ENCODE measurements around the gene SCUBE3. TPM values are rescaled to one million over a fixed set of nuclear protein-coding genes. Genes with fewer than 3 reads are reported as not detected.

SCUBE3 gene
- total and polyA plus RNA-seq, 2 donors (not counting 1 experiment from before 2014, with no cell fraction given) = not detected

DNA sequence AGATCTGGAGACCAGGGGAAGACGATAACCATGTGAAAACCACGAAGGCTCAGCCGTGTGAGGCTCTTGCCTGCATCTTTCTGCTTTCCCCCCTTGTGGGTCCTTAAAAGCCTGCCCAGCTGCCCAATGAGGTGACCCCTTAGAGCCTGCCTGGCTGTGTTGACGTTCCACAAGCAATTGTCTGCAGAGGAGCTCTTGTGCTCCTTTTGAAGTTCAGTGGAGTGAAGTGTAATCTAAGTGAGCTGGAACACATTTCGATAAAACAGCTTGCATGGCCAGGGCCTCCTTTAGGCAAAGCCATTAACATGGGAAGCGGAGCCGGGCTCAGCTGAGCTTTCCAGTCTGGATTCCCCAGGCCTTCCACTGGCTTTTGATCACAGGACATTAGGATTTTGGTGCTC lies 45.3 kb upstream of the SCUBE3 start:
- Histone ChIP-seq H4K20me1 (ENCODE audit: control insufficient read depth, insufficient read depth, low read length, poor library complexity, severe bottlenecking) (no peaks in the 10 kb centered on the region), H3K4me1 (ENCODE audit: control insufficient read depth in 2 of 2, insufficient read depth in 2 of 2, low read length in 2 of 2) (no peaks in the 10 kb centered on the region), H3K27ac (ENCODE audit: low read length in 2 of 2) (no peak overlapping the region), H3K9ac (ENCODE audit: low read length) (no peak overlapping the region), H3K4me3 (ENCODE audit: control extremely low read depth in 1 of 5, extremely low read depth in 1 of 5, insufficient read depth in 1 of 5, low read depth in 2 of 5, low read length in 4 of 5) (no peak overlapping the region), H3K9me3 (ENCODE audit: control extremely low read depth in 1 of 3, control insufficient read depth in 2 of 3, insufficient read depth in 1 of 3, low read length in 2 of 3) (no peaks in the 10 kb centered on the region), H3K79me2 (ENCODE audit: control insufficient read depth, insufficient read depth, low read length) (no peaks in the 10 kb centered on the region), H2AFZ (ENCODE audit: insufficient read depth, low read depth, low read length, poor library complexity, severe bottlenecking) (no peak overlapping the region), H3K27me3 (replicated peaks in 1 of 4; ENCODE audit: control extremely low read depth in 1 of 4, control insufficient read depth in 3 of 4, insufficient read depth in 4 of 4, low read length in 3 of 4) (peaks cover 0 to 2% (median 0%) of the 10 kb centered on the region in 4 experiments), H3K36me3 (replicated peaks in 1 of 2; ENCODE audit: control extremely low read depth in 1 of 2, control insufficient read depth in 1 of 2, extremely low read depth in 1 of 2, insufficient read depth in 2 of 2, low read length in 1 of 2) (no peaks in the 10 kb centered on the region), H3K4me2 (replicated peaks; ENCODE audit: low read depth, low read length, poor library complexity, severe bottlenecking) (no peak overlapping the region)
- TF ChIP-seq EZH2 (IDR thresholded peaks at IDR 0.05; ENCODE audit: borderline replicate concordance, insufficient read depth, low read depth, low read length, poor library complexity, severe bottlenecking) = no peak
- TF ChIP-seq, protein P1, sequence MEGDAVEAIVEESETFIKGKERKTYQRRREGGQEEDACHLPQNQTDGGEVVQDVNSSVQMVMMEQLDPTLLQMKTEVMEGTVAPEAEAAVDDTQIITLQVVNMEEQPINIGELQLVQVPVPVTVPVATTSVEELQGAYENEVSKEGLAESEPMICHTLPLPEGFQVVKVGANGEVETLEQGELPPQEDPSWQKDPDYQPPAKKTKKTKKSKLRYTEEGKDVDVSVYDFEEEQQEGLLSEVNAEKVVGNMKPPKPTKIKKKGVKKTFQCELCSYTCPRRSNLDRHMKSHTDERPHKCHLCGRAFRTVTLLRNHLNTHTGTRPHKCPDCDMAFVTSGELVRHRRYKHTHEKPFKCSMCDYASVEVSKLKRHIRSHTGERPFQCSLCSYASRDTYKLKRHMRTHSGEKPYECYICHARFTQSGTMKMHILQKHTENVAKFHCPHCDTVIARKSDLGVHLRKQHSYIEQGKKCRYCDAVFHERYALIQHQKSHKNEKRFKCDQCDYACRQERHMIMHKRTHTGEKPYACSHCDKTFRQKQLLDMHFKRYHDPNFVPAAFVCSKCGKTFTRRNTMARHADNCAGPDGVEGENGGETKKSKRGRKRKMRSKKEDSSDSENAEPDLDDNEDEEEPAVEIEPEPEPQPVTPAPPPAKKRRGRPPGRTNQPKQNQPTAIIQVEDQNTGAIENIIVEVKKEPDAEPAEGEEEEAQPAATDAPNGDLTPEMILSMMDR (IDR thresholded peaks at IDR 0.05) = no peak
- ATAC-seq (ENCODE audit: low read depth) (no peak), DNase-seq (no peak)
- H3K4me3 Mint-ChIP-seq = no peak overlapping the region
- POLR2A ChIA-PET = no interaction called here
- peaks cover 34% of the 10 kb centered on the region for H3K27me3 Mint-ChIP-seq
- H3K27ac Mint-ChIP-seq = no peak overlapping the region
- intact Hi-C loops (cut with micrococcal nuclease) = no loop called here
- no peaks in the 10 kb centered on the region for H3K4me1 Mint-ChIP-seq
- 89% methylated on average over 7 of the region's 7 CpGs for WGBS (ENCODE audit: insufficient coverage)
- H3K9me3 Mint-ChIP-seq (ENCODE audit: insufficient read depth) = no peaks in the 10 kb centered on the region
- CTCF ChIA-PET = no interaction called here

DNA sequence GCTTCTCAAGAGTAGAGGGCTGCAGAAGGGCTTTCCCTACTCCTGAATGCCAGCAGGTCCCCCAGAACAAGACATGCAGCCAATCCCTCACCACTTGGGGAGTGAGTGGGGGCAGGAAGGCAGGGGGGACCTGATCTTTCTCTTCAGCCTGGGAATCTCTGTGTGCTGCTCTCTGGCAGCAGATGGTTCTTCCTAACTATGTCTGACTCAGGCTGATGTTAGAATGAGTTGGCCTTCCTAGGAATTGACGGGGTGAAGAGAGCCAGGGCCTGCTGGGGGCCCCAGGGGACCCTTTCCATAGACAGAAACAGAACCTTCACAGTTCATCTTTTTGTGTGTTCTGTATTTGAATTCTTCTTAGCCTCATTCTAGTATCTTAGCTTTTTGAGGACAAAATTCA lies 43.6 kb upstream of the SCUBE3 start:
- POLR2A ChIA-PET = no interaction called here
- no peak for DNase-seq
- Histone ChIP-seq H4K20me1 (ENCODE audit: control insufficient read depth, insufficient read depth, low read length, poor library complexity, severe bottlenecking) (no peaks in the 10 kb centered on the region), H3K4me2 (replicated peaks; ENCODE audit: low read depth, low read length, poor library complexity, severe bottlenecking) (no peak overlapping the region), H3K4me3 (ENCODE audit: control extremely low read depth in 1 of 5, extremely low read depth in 1 of 5, insufficient read depth in 1 of 5, low read depth in 2 of 5, low read length in 4 of 5) (no peak overlapping the region), H3K9ac (ENCODE audit: low read length) (no peak overlapping the region), H3K27ac (ENCODE audit: low read length in 2 of 2) (no peak overlapping the region), H2AFZ (ENCODE audit: insufficient read depth, low read depth, low read length, poor library complexity, severe bottlenecking) (no peak overlapping the region), H3K4me1 (ENCODE audit: control insufficient read depth in 2 of 2, insufficient read depth in 2 of 2, low read length in 2 of 2) (no peaks in the 10 kb centered on the region), H3K9me3 (ENCODE audit: control extremely low read depth in 1 of 3, control insufficient read depth in 2 of 3, insufficient read depth in 1 of 3, low read length in 2 of 3) (no peaks in the 10 kb centered on the region), H3K79me2 (ENCODE audit: control insufficient read depth, insufficient read depth, low read length) (no peaks in the 10 kb centered on the region), H3K36me3 (replicated peaks in 1 of 2; ENCODE audit: control extremely low read depth in 1 of 2, control insufficient read depth in 1 of 2, extremely low read depth in 1 of 2, insufficient read depth in 2 of 2, low read length in 1 of 2) (no peaks in the 10 kb centered on the region), H3K27me3 (replicated peaks in 1 of 4; ENCODE audit: control extremely low read depth in 1 of 4, control insufficient read depth in 3 of 4, insufficient read depth in 4 of 4, low read length in 3 of 4) (peaks cover 0 to under 1% (median 0%) of the 10 kb centered on the region in 4 experiments)
- intact Hi-C loops (cut with micrococcal nuclease) = no loop called here
- TF ChIP-seq EZH2 (IDR thresholded peaks at IDR 0.05; ENCODE audit: borderline replicate concordance, insufficient read depth, low read depth, low read length, poor library complexity, severe bottlenecking) = no peak
- H3K4me1 Mint-ChIP-seq = no peaks in the 10 kb centered on the region
- no peak for ATAC-seq (ENCODE audit: low read depth)
- no peaks in the 10 kb centered on the region for H3K9me3 Mint-ChIP-seq (ENCODE audit: insufficient read depth)
- no peak overlapping the region for H3K27ac Mint-ChIP-seq
- 83% methylated on average over 1 of the region's 1 CpG for WGBS (ENCODE audit: insufficient coverage)
- CTCF ChIA-PET = no interaction called here
- peaks cover 30% of the 10 kb centered on the region for H3K27me3 Mint-ChIP-seq
- H3K4me3 Mint-ChIP-seq = no peak overlapping the region

All from B cell (primary cell).